Esophagus (tissue), 2 donors: ENCODE results near the gene SHD. TPM values are rescaled to one million over a fixed set of nuclear protein-coding genes. Genes with fewer than 3 reads are reported as not detected.
A peak's percentile ranks its signal among the peaks of the same experiment; 100 is the strongest.
"Not testable (repeated sequence)": the region's sequence is repeated elsewhere in the genome, so short reads cannot be mapped to it uniquely, and the experiment has no call there.

Source experiments
- H3K27ac ChIP-seq, 2 donors: one replicate each; pipeline ENCODE4 v1.5.1; 2013; ENCODE audit warnings: low read depth in 2 of 2, mild to moderate bottlenecking in 2 of 2, inconsistent platforms in 1 of 2, low read length in 1 of 2, moderate library complexity in 1 of 2
- H3K27me3 ChIP-seq, 2 donors: one replicate each; pipeline ENCODE4 v1.6.1; 2013; ENCODE audit warnings: low read length in 2 of 2, control low read depth in 1 of 2, mild to moderate bottlenecking in 1 of 2; ENCODE audit not compliant: insufficient read depth in 2 of 2, control insufficient read depth in 1 of 2
- H3K36me3 ChIP-seq, 2 donors: one replicate each; pipeline ENCODE4 v1.6.1; 2013; ENCODE audit warnings: low read length in 1 of 2; ENCODE audit not compliant: control insufficient read depth in 2 of 2, insufficient read depth in 2 of 2
- H3K4me1 ChIP-seq, 2 donors: one replicate each; pipeline ENCODE4 v1.6.1; 2013; ENCODE audit warnings: low read length in 1 of 2; ENCODE audit not compliant: control insufficient read depth in 2 of 2, insufficient read depth in 2 of 2
- H3K4me3 ChIP-seq, 2 donors: one replicate each; pipeline ENCODE4 v1.5.1; 2013; ENCODE audit warnings: low read length in 2 of 2, mild to moderate bottlenecking in 2 of 2, low read depth in 1 of 2, moderate library complexity in 1 of 2
- H3K9me3 ChIP-seq, 2 donors: one replicate each; pipeline ENCODE4 v1.6.1; 2013; ENCODE audit warnings: mild to moderate bottlenecking in 2 of 2, low read depth in 1 of 2, low read length in 1 of 2, moderate library complexity in 1 of 2; ENCODE audit not compliant: control insufficient read depth in 2 of 2, insufficient read depth in 1 of 2
- WGBS, 2 donors: extraction: QIAGEN DNeasy Blood & Tissue Kit; methylation state at CpG; one replicate each; pipeline ENCODE4 v1.1.7; 2013; 5-methylcytosine and 5-hydroxymethylcytosine counted together
- polyA plus RNA-seq, 2 donors: library from polyadenylated mRNA; stranded (reverse); fragments of 200-250 nt; gene quantifications; one replicate each; pipeline ENCODE4 v1.2.3, GENCODE V29; 2013
- donor health status: healthy with polysubstance abuse.
- donor health status: Bipolar disorder and iron deficiency.

SHD gene
- polyA plus RNA-seq, result under 1 TPM in 1 of 2 donors, not detected in 1; 0.04 TPM

- H3K9me3 ChIP-seq, result no peaks in the 10 kb centered on the region
- peak within 1 kb of the TSS in 1 of 2 donors; percentile 2 for H3K4me3 ChIP-seq
- peaks cover 0 to 5% of the 10 kb centered on the region in 2 donors for H3K4me1 ChIP-seq
- H3K27ac ChIP-seq, result no peak within 1 kb of the TSS
- H3K27me3 ChIP-seq, result peaks cover 0 to 12% of the 10 kb centered on the region in 2 donors
- H3K36me3 ChIP-seq, result no peaks in the 10 kb centered on the region
- 3 to 5% methylated on average over 26 to 44 of the region's 44 CpGs for WGBS, 2 donors
Measured at GRCh38 chr19:4278419-4279266, at the start of gene SHD. Gene SHD (plus strand): TSS chr19:4279266. CDS start chr19:4280064, 798 bp downstream.

- H3K27me3 ChIP-seq, H3K27ac ChIP-seq, H3K9me3 ChIP-seq, H3K4me1 ChIP-seq, H3K36me3 ChIP-seq, H3K4me3 ChIP-seq: not testable (repeated sequence)
- 82 to 84% methylated on average over 6 of the region's 6 CpGs for WGBS, 2 donors
Measured at GRCh38 chr19:4230237-4230636, 48.8 kb upstream of the SHD start.

- H3K4me3 ChIP-seq, H3K27ac ChIP-seq, H3K27me3 ChIP-seq, H3K4me1 ChIP-seq, H3K36me3 ChIP-seq, H3K9me3 ChIP-seq: not testable (repeated sequence)
- WGBS, 2 donors, result 89 to 90% methylated on average over 6 of the region's 6 CpGs
Measured at GRCh38 chr19:4231521-4231920, 47.5 kb upstream of the SHD start.

- not testable (repeated sequence) for H3K27ac ChIP-seq
- WGBS, 2 donors, result 81% methylated on average over 5 of the region's 5 CpGs
Measured at GRCh38 chr19:4232139-4232538, 46.9 kb upstream of the SHD start.

GRCh38 chr19:4232614-4233281 lies 46.3 kb upstream of the SHD start:
- no peak overlapping the region for H3K4me3 ChIP-seq
- no peaks in the 10 kb centered on the region for H3K36me3 ChIP-seq
- WGBS, 2 donors, result 42 to 43% methylated on average over 19 to 21 of the region's 21 CpGs
- no peaks in the 10 kb centered on the region for H3K27me3 ChIP-seq
- no peak overlapping the region for H3K27ac ChIP-seq
- no peaks in the 10 kb centered on the region for H3K4me1 ChIP-seq
- no peaks in the 10 kb centered on the region for H3K9me3 ChIP-seq

More at GRCh38 chr19:4232139-4232538, 46.9 kb upstream of the SHD start:
- H3K4me3 ChIP-seq, H3K9me3 ChIP-seq, H3K36me3 ChIP-seq, H3K27me3 ChIP-seq, H3K4me1 ChIP-seq: not testable (repeated sequence)

- no peak overlapping the region for H3K27ac ChIP-seq
- WGBS, 2 donors, result 25 to 29% methylated on average over 11 of the region's 11 CpGs
- no peaks in the 10 kb centered on the region for H3K9me3 ChIP-seq
- H3K4me1 ChIP-seq, result no peaks in the 10 kb centered on the region
- H3K4me3 ChIP-seq, result no peak overlapping the region
- no peaks in the 10 kb centered on the region for H3K36me3 ChIP-seq
- H3K27me3 ChIP-seq, result no peaks in the 10 kb centered on the region
Measured at GRCh38 chr19:4233282-4233853, 45.7 kb upstream of the SHD start.

GRCh38 chr19:4234142-4234861 lies 44.8 kb upstream of the SHD start:
- Histone ChIP-seq H3K27me3 (no peaks in the 10 kb centered on the region), H3K36me3 (no peaks in the 10 kb centered on the region), H3K4me1 (no peaks in the 10 kb centered on the region), H3K4me3 (no peak overlapping the region), H3K9me3 (no peaks in the 10 kb centered on the region), H3K27ac (no peak overlapping the region)
- 42 to 44% methylated on average over 21 of the region's 21 CpGs for WGBS, 2 donors

- Histone ChIP-seq H3K9me3 (no peaks in the 10 kb centered on the region), H3K4me1 (no peaks in the 10 kb centered on the region), H3K4me3 (no peak overlapping the region), H3K36me3 (no peaks in the 10 kb centered on the region), H3K27ac (no peak overlapping the region), H3K27me3 (no peaks in the 10 kb centered on the region)
- WGBS, 2 donors, result 70 to 71% methylated on average over 13 of the region's 13 CpGs
Measured at GRCh38 chr19:4234862-4235201, 44.2 kb upstream of the SHD start.

GRCh38 chr19:4237510-4237909 lies 41.6 kb upstream of the SHD start:
- not testable (repeated sequence) for H3K36me3 ChIP-seq, H3K4me1 ChIP-seq
- 90 to 92% methylated on average over 16 of the region's 16 CpGs for WGBS, 2 donors

More at GRCh38 chr19:4237510-4237909, 41.6 kb upstream of the SHD start:
- H3K4me3 ChIP-seq, H3K27me3 ChIP-seq, H3K9me3 ChIP-seq, H3K27ac ChIP-seq: not testable (repeated sequence)
